ENCODE data around the gene MSL3B.

MSL3B gene

DNA sequence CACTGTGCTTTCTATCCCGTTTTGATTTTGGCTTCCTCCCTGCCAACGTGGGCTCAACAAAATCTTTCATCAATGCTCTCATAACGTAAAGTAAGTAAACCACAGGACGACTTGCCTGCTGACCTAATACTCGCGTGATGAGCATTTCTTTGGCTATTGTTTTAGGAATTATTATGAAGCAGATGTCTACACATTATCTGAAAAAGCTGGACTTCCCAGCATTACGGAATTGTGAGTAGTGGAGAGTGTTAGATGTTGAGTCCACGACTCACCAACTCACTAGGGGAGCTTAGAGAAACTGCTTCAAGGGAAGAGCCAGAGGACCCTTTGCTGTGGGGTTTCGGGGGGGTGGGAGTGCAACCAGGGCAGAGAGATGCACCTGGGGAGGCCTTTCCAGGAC, 35.8 kb downstream of the MSL3B start:
- no peak for DNase-seq

DNA sequence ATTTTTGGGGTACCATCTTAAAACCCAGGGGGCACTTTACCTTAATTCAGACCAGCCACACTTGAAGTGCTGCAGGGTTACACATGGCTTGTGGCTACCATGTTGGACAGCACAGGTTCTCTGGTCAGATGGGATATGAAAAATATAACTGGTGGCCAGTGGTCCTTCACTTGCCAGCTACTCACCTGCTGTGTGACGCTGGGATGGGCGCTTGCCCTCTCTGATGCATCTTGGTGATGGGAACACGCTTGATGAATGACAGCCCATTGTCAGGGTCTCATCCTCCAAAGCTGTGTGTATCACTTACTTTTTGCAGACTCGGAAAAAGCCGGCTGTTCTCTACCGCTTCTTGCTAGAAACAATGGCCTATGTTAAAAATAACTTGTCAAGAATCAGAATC, 36.3 kb downstream of the MSL3B start:
- no peak for DNase-seq

- DNase-seq, result peak; percentile 40
Observed at GRCh38 chr2:233831011-233831721, 37.0 kb downstream of the MSL3B start.

GRCh38 chr2:233830111-233830802, 37.9 kb downstream of the MSL3B start:
- DNase-seq, result no peak

DNA sequence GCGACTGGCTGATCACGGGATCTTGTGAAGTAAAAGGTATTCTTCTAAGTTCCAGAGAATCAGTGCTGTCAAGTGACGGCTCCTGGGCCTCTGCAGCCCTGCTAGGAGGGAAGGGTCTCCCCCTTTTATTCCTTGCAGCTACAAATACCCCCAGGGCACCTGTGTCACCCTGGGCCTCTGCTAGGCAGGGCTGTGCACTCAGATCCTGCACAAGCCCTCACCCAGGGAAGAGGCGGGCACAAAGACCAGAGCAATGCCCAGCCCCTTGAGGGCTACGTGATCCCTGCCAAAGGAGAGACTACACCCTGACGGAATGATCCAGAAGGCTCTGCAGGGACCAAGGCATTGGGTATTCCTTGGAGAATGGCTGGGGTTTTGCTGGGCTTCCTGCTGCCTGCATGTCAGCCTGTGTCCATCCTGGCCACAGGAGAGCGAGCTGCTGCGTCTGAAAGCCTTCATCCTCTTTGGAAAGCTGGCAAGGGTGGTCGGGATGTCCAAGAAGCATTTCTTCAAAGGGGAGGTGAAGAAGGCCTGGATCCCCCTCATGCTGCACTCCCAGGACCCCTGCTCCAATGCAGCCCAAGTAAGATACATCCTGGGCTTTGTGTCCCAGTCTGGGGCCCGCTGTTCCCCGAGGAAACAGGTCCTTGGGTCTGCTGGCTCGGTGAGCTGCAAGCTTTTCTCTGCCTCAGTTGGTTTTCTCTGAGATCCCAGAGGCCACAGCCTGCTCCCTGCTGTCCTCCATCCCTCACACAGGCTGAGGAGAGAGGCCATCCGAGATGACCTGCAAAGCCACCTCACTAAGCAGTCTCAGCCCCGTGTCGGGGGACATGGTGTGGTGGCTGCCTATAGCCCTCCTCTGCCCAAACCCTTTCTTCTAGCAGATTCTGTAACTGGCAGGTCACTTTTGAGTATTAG, 38.7 kb downstream of the MSL3B start:
- DNase-seq, result no peak

- no peak for DNase-seq
Observed at GRCh38 chr2:233828546-233829192, 39.5 kb downstream of the MSL3B start.

GRCh38 chr2:233824373-233824772, 43.8 kb downstream of the MSL3B start:
- no peak for DNase-seq

DNA sequence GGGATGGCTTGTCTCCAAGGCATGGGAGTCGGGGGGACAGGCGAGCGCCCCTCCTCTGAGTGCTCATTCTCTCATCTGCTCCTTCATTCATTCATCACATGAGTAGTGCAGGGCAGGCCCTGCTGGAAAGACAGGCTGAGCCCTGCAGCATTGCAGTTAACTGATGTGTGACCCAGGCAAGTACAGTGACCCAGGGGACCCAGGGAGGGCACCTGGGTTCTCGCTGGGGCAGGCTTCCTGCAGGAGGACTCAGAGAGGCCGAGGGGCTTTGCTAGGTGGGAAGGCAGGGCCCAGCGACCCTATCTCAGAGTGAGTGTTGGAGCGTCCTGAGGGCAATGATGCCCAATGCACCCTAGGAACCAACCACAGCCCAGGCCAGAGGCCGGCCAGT, 44.5 kb downstream of the MSL3B start:
- DNase-seq, result no peak

DNA sequence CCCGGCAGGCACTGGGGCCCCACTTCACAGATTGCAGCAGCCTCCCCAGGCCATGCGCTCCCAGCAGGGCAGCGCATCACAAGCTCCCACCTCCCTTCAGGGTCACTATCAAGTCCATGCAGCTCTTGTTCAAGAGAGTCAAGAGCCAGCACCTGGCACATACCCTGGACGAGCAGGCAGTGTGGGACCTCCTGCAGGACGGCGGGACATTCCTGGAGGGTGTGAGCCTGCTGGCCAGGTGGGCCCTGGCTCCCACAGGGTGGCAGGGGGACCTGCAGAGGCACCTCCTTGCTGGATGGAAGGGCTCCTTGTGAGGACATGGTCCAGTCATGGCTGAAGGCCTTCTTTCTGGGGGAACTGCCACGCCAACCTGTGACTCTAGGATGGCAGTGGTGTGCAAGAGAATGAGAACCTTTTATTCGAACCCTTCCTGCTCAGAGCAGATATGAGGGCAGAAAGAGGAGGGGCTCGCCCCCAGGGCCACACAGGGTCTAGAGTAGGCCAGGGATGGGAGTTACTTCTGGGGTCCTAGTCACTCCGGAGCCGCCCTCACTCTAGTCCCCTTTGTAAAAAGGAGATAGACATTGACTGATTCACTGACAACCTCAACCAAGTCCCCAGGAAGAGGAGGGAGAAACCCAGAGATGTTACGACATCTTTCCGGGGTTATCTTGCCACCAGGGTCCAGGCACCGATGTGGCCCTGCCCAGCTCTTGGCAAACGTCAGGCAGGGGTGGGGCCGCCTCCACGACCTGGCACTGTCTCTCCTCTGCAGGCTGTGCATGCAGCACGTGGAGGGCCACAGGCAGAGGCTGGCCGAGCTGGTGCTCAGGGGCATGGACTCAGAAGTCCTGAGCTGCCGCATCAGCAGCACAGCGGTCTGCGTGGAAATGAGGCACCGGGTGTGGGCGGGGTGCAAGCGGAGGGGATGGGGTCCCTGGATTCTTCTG, 45.1 kb downstream of the MSL3B start:
- no peak for DNase-seq

GRCh38 chr2:233822101-233822771, 46.0 kb downstream of the MSL3B start:
- DNase-seq, result no peak

GRCh38 chr2:233821709-233822100, 46.5 kb downstream of the MSL3B start:
- no peak for DNase-seq

GRCh38 chr2:233821196-233821595, 47.0 kb downstream of the MSL3B start:
- DNase-seq, result no peak

- DNase-seq, result no peak
Observed at GRCh38 chr2:233820774-233821105, 47.4 kb downstream of the MSL3B start.

DNA sequence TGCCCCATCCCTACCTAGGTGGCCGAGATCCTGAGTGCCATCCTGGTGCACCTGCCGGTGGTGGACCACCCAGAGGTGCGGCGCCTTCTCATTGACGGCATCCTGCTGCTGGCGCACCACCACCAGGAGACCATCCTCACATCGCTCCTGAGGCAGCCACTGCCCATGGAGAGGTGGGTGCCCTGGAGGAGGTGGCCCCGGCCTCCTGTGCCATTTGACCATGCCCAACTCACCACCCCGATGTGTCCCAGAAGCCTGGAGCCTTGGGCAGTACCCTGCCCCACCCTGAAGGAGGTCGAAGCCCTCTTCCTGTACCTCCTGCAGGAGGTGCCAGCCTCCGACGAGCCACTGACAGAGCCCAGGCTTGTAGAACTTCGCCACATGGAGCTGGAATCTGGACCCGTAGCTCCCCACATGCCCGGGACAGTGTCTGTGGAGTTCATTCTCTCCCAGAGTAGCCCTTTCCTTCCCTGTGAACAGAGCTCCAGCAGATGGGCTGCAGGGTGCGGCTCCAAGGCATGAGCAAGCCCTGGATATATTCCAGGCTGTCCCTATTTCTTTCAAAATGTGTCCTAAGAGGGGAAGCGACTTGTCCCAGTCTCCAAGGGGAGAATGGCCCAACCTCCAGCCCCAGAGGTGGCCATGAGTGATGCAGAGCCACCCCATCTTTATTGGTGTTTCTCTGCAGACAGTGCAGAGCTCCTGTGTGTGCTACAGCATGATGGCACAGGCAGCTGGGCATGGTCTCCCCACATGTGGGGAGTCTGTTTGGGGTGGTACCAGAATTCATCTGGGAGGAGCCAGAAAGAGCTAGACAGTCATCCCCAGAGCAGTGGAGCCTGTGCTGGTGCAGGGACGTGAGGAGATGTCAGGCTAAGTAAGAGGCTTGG, 48.1 kb downstream of the MSL3B start:
- DNase-seq, result no peak

GRCh38 chr2:233818639-233819621, 49.3 kb downstream of the MSL3B start:
- DNase-seq, result no peak

GRCh38 chr2:233817995-233818638, 50.1 kb downstream of the MSL3B start:
- DNase-seq, result no peak

DNA sequence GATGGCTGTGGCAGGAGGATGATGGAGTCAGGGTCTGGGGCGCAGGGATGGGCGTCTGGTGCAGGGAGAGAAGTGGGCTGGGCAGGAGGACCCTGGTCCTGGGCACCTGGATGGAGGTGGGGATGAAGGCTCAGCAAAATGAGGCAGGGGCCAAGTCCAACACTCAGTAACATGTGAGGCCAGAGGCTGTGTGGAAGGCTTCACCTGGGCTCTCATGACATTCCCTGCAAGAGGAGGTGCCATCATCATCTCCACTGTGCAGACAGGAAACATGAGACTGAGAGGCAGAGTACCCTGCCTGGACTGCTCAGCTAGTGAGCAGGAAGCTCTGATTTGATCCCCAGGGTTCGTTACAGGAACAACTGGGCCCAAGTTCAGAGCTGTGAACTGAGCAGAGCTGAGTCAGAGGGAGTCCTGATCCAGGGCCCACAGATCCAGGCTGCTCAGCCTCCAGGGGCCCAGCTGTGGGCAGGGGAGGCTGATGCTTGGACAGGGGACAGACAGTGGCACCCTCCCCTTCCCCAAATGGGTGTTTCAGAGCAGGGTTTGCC, 50.8 kb downstream of the MSL3B start:
- no peak for DNase-seq

- DNase-seq, result no peak
Observed at GRCh38 chr2:233816771-233817170, 51.4 kb downstream of the MSL3B start.
